SK-N-SH treated with all-trans-retinoic acid at 6 μM for 48 hours (cell line): ENCODE measurements around the gene CCDC167.

ENCODE experiments used
- ATAC-seq: fragments of 200-7000 bp; cut with Tn5 transposase; 3 replicates; pipeline ENCODE4 v1.9.1; 2020; ENCODE audit warnings: mild to moderate bottlenecking, moderate library complexity
- ARNTL ChIP-seq: fragments of 450-650 bp; formaldehyde crosslinking; IDR thresholded peaks from 2 replicates; pipeline ENCODE4 v1.5.0; 2020; ENCODE audit warnings: low read depth, mild to moderate bottlenecking, moderate library complexity, borderline replicate concordance
- BACH2 ChIP-seq: fragments of 250-450 bp; sonication (Bioruptor Pico); IDR thresholded peaks from 2 replicates; pipeline ENCODE4 v1.9.0; 2021; ENCODE audit warnings: mild to moderate bottlenecking, borderline replicate concordance
- CSDC2 ChIP-seq: fragments of 250-450 bp; sonication (Bioruptor Pico); IDR thresholded peaks from 2 replicates; pipeline ENCODE4 v1.5.0; 2020; ENCODE audit warnings: mild to moderate bottlenecking, moderate library complexity
- ESRRG ChIP-seq: fragments of 250-450 bp; sonication (Bioruptor Pico); IDR thresholded peaks from 2 replicates; pipeline ENCODE4 v1.6.1; 2021; ENCODE audit warnings: mild to moderate bottlenecking
- GLIS3 ChIP-seq: fragments of 250-450 bp; sonication (Bioruptor Pico); IDR thresholded peaks from 2 replicates; pipeline ENCODE4 v1.5.0; 2020; ENCODE audit warnings: mild to moderate bottlenecking, moderate library complexity
- ISL1 ChIP-seq: fragments of 250-450 bp; sonication (Bioruptor Pico); IDR thresholded peaks from 2 replicates; pipeline ENCODE4 v2.1.2; 2022; ENCODE audit warnings: mild to moderate bottlenecking, moderate library complexity
- OSR1 ChIP-seq: fragments of 250-450 bp; sonication (Bioruptor Pico); IDR thresholded peaks from 2 replicates; pipeline ENCODE4 v1.8.0; 2022; ENCODE audit warnings: moderate library complexity, mild to moderate bottlenecking, inconsistent platforms
- PPARA ChIP-seq: fragments of 250-450 bp; sonication (Bioruptor Pico); IDR thresholded peaks from 2 replicates; pipeline ENCODE4 v1.5.0; 2020; ENCODE audit warnings: mild to moderate bottlenecking, borderline replicate concordance
- RARB ChIP-seq: fragments of 250-450 bp; sonication (Bioruptor Pico); IDR thresholded peaks from 2 replicates; pipeline ENCODE4 v1.8.0; 2021; ENCODE audit warnings: mild to moderate bottlenecking, moderate library complexity
- SNAI2 ChIP-seq: fragments of 250-450 bp; sonication (Bioruptor Pico); IDR thresholded peaks from 2 replicates; pipeline ENCODE4 v1.5.0; 2020; ENCODE audit warnings: mild to moderate bottlenecking, moderate library complexity
- TCF4 ChIP-seq: fragments of 250-450 bp; sonication (Bioruptor Pico); IDR thresholded peaks from 2 replicates; pipeline ENCODE4 v1.8.0; 2021; ENCODE audit warnings: mild to moderate bottlenecking, moderate library complexity, borderline replicate concordance
- TOX ChIP-seq: fragments of 250-450 bp; sonication (Bioruptor Pico); IDR thresholded peaks from 2 replicates; pipeline ENCODE4 v1.8.0; 2021; ENCODE audit warnings: mild to moderate bottlenecking, moderate library complexity, borderline replicate concordance
- ZC3H10 ChIP-seq: fragments of 250-450 bp; sonication (Bioruptor Pico); IDR thresholded peaks from 2 replicates; pipeline ENCODE4 v1.5.1; 2021; ENCODE audit warnings: mild to moderate bottlenecking, moderate library complexity
- ZFP3 ChIP-seq: fragments of 250-450 bp; sonication (Bioruptor Pico); IDR thresholded peaks from 2 replicates; pipeline ENCODE4 v1.5.0; 2020; ENCODE audit warnings: mild to moderate bottlenecking, moderate library complexity
- ZNF565 ChIP-seq: fragments of 450-650 bp; formaldehyde crosslinking; conservative IDR thresholded peaks from 2 replicates; pipeline ENCODE4 v1.5.0; 2020; ENCODE audit warnings: low read depth, mild to moderate bottlenecking, moderate library complexity
- ZNF70 ChIP-seq: fragments of 450-650 bp; formaldehyde crosslinking; IDR thresholded peaks from 2 replicates; pipeline ENCODE4 v1.5.0; 2020; ENCODE audit warnings: mild to moderate bottlenecking, moderate library complexity
- ZNF8 ChIP-seq: fragments of 450-650 bp; formaldehyde crosslinking; IDR thresholded peaks from 2 replicates; pipeline ENCODE4 v1.5.0; 2020; ENCODE audit warnings: mild to moderate bottlenecking, moderate library complexity
- TF ChIP-seq, protein P1 (sequence below): fragments of 250-450 bp; sonication (Bioruptor Pico); IDR thresholded peaks from 2 replicates; pipeline ENCODE4 v1.8.0; 2020; ENCODE audit warnings: mild to moderate bottlenecking, moderate library complexity, borderline replicate concordance
- TF ChIP-seq, protein P2 (sequence below): fragments of 250-450 bp; sonication (Bioruptor Pico); IDR thresholded peaks from 2 replicates; pipeline ENCODE4 v1.5.1; 2021; ENCODE audit warnings: mild to moderate bottlenecking, moderate library complexity
- TF ChIP-seq, protein P3 (sequence below): fragments of 250-450 bp; sonication (Bioruptor Pico); IDR thresholded peaks from 2 replicates; pipeline ENCODE4 v1.5.1; 2020; ENCODE audit warnings: low read depth, mild to moderate bottlenecking, moderate library complexity

The CCDC167 gene

GRCh38 chr6:37530297-37530696 lies 30.6 kb upstream of the CCDC167 start:
- no peak for ATAC-seq
- TF ChIP-seq SNAI2 (CRISPR knock-in tag) (no peak), BACH2 (CRISPR knock-in tag) (no peak), TOX (CRISPR knock-in tag) (no peak), PPARA (CRISPR knock-in tag) (no peak)
- TF ChIP-seq, protein P1, sequence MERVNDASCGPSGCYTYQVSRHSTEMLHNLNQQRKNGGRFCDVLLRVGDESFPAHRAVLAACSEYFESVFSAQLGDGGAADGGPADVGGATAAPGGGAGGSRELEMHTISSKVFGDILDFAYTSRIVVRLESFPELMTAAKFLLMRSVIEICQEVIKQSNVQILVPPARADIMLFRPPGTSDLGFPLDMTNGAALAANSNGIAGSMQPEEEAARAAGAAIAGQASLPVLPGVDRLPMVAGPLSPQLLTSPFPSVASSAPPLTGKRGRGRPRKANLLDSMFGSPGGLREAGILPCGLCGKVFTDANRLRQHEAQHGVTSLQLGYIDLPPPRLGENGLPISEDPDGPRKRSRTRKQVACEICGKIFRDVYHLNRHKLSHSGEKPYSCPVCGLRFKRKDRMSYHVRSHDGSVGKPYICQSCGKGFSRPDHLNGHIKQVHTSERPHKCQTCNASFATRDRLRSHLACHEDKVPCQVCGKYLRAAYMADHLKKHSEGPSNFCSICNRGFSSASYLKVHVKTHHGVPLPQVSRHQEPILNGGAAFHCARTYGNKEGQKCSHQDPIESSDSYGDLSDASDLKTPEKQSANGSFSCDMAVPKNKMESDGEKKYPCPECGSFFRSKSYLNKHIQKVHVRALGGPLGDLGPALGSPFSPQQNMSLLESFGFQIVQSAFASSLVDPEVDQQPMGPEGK: no peak
- TF ChIP-seq, all 23 proteins: peak for 0

DNA sequence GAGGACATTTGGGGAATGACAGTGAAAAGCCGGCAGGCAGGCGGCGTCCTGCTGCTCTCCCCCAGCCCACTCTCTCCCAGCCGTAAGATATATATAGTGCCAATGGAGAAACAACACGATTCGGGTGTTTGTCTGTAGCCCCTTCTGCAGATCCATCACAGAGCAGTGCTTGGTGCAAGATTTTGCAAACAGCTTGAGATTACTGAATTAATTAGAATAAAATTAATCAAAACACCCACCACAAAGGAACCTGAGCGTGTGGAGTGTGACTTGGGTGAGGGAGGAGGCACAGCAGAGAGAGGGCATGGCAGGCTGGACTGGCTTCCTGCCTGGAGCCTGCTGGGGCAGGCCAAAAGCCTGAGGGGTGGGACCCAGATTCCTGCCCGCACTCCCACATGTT lies 28.8 kb upstream of the CCDC167 start:
- TF ChIP-seq ZNF70 (CRISPR knock-in tag): no peak
- TF ChIP-seq CSDC2: no peak
- TF ChIP-seq ZNF8 (CRISPR knock-in tag): no peak
- TF ChIP-seq ZC3H10: no peak
- no peak for TF ChIP-seq ESRRG (CRISPR knock-in tag)
- TF ChIP-seq PPARA (CRISPR knock-in tag): no peak
- TF ChIP-seq RARB: no peak
- TF ChIP-seq, protein P2, sequence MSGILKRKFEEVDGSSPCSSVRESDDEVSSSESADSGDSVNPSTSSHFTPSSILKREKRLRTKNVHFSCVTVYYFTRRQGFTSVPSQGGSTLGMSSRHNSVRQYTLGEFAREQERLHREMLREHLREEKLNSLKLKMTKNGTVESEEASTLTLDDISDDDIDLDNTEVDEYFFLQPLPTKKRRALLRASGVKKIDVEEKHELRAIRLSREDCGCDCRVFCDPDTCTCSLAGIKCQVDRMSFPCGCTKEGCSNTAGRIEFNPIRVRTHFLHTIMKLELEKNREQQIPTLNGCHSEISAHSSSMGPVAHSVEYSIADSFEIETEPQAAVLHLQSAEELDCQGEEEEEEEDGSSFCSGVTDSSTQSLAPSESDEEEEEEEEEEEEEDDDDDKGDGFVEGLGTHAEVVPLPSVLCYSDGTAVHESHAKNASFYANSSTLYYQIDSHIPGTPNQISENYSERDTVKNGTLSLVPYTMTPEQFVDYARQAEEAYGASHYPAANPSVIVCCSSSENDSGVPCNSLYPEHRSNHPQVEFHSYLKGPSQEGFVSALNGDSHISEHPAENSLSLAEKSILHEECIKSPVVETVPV: no peak
- TF ChIP-seq ZNF565 (CRISPR knock-in tag): no peak
- no peak for TF ChIP-seq ISL1 (CRISPR knock-in tag)
- TF ChIP-seq, protein P3, sequence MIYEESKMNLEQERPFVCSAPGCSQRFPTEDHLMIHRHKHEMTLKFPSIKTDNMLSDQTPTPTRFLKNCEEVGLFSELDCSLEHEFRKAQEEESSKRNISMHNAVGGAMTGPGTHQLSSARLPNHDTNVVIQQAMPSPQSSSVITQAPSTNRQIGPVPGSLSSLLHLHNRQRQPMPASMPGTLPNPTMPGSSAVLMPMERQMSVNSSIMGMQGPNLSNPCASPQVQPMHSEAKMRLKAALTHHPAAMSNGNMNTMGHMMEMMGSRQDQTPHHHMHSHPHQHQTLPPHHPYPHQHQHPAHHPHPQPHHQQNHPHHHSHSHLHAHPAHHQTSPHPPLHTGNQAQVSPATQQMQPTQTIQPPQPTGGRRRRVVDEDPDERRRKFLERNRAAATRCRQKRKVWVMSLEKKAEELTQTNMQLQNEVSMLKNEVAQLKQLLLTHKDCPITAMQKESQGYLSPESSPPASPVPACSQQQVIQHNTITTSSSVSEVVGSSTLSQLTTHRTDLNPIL (CRISPR knock-in tag): no peak

GRCh38 chr6:37525460-37526357 lies 26.0 kb upstream of the CCDC167 start:
- ATAC-seq: peak; percentile 66
- 0 out of 2 replicates have a peak, but pooled peaks have one; percentile 40 for TF ChIP-seq ZFP3 (CRISPR knock-in tag)
- TF ChIP-seq ISL1 (CRISPR knock-in tag): 0 out of 2 replicates have a peak, but pooled peaks have one; percentile 16
- TF ChIP-seq ZNF8 (CRISPR knock-in tag): no peak
- TF ChIP-seq ZNF70 (CRISPR knock-in tag): no peak
- TF ChIP-seq, protein P3 (CRISPR knock-in tag): no peak
- TF ChIP-seq, protein P2: no peak
- no peak for TF ChIP-seq OSR1 (CRISPR knock-in tag)

More for the DNA sequence above, 28.8 kb upstream of the CCDC167 start:
- no peak for ATAC-seq

DNA sequence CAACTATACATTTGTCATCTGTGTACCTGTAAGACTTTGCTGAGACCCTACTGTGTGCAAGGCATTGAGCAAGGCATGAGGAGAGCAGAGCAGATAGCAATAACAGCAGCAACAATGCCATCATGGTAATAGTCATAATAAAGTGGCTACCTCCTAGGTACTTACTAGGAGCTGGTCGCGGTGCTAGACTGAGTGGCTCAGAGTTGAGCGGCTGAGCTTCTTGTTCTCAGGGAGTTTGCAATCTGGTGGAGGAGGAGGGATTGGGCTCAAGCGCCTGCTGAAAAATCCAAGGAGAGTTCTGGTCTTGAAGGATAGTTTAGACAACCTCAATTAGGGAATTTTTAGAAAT lies 25.3 kb upstream of the CCDC167 start:
- no peak for ATAC-seq
- TF ChIP-seq GLIS3 (CRISPR knock-in tag) (no peak), ARNTL (no peak), ZC3H10 (no peak), ESRRG (CRISPR knock-in tag) (no peak), CSDC2 (no peak), ISL1 (CRISPR knock-in tag) (no peak), PPARA (CRISPR knock-in tag) (no peak), TCF4 (no peak)
- TF ChIP-seq, protein P2: no peak
- TF ChIP-seq, protein P3 (CRISPR knock-in tag): no peak
- TF ChIP-seq, protein P1: no peak
